GM23338 (cell line): Measurements from ENCODE around the gene RGL1. TPM values are rescaled to one million over a fixed set of nuclear protein-coding genes. Genes with fewer than 3 reads are reported as not detected.

Experiments used
- ATAC-seq: fragments of 200-7000 bp; cut with Tn5 transposase; 3 replicates; pipeline ENCODE4 v1.9.1; 2020
- DNase-seq: peaks from one replicate; pipeline ENCODE4 v3.0.0-alpha.2; 2015; ENCODE audit warnings: low spot score
- H2AFZ ChIP-seq: fragments of 200-600 bp; sonication (generic); 2 replicates; pipeline ENCODE4 v1.8.0; 2016; ENCODE audit warnings: antibody characterized with exemption, mild to moderate bottlenecking, moderate library complexity
- H3F3A ChIP-seq: fragments of 200-600 bp; sonication (generic); replicated peaks from 2 replicates; pipeline ENCODE4 v1.8.0; 2017; ENCODE audit warnings: antibody characterized with exemption, mixed run types, low read depth
- H3K27ac ChIP-seq: fragments of 200-600 bp; sonication (generic); 2 replicates; pipeline ENCODE4 v1.6.1; 2016; ENCODE audit warnings: low read depth
- H3K27me3 ChIP-seq: fragments of 200-600 bp; sonication (generic); 2 replicates; pipeline ENCODE4 v1.8.0; 2016; ENCODE audit warnings: mild to moderate bottlenecking, mixed run types, moderate library complexity; ENCODE audit not compliant: insufficient read depth
- H3K36me3 ChIP-seq: fragments of 200-600 bp; sonication (generic); 2 replicates; pipeline ENCODE4 v1.8.0; 2016; ENCODE audit warnings: mild to moderate bottlenecking; ENCODE audit not compliant: insufficient read depth
- H3K4me1 ChIP-seq: fragments of 200-600 bp; sonication (generic); 2 replicates; pipeline ENCODE4 v1.8.0; 2016; ENCODE audit warnings: mild to moderate bottlenecking, moderate library complexity; ENCODE audit not compliant: insufficient read depth
- H3K4me2 ChIP-seq: fragments of 200-600 bp; sonication (generic); 2 replicates; pipeline ENCODE4 v1.7.1; 2017; ENCODE audit warnings: mixed run types
- H3K4me3 ChIP-seq: fragments of 200-600 bp; sonication (generic); 2 replicates; pipeline ENCODE4 v1.6.1; 2016; ENCODE audit warnings: mixed run types
- H3K79me2 ChIP-seq: fragments of 200-600 bp; sonication (generic); replicated peaks from 2 replicates; pipeline ENCODE4 v1.8.0; 2017; ENCODE audit warnings: mild to moderate bottlenecking; ENCODE audit not compliant: insufficient read depth
- H3K9me2 ChIP-seq: fragments of 200-600 bp; sonication (generic); 2 replicates; pipeline ENCODE4 v1.8.0; 2017; ENCODE audit not compliant: insufficient read depth
- H4K20me1 ChIP-seq: fragments of 200-600 bp; sonication (generic); replicated peaks from 2 replicates; pipeline ENCODE4 v1.8.0; 2017; ENCODE audit warnings: mild to moderate bottlenecking; ENCODE audit not compliant: insufficient read depth
- H3K27ac Mint-ChIP-seq: 2 replicates; pipeline ENCODE4 v1.8.0; 2020; ENCODE audit warnings: inconsistent platforms, mild to moderate bottlenecking, moderate library complexity, mixed read lengths
- H3K27me3 Mint-ChIP-seq: 3 replicates; pipeline ENCODE4 v1.8.0; 2022; ENCODE audit warnings: low read depth, mild to moderate bottlenecking, moderate library complexity, mixed read lengths, inconsistent platforms; ENCODE audit not compliant: insufficient read depth, poor library complexity
- H3K36me3 Mint-ChIP-seq: 3 replicates; pipeline ENCODE4 v1.8.0; 2021; ENCODE audit warnings: low read depth, mild to moderate bottlenecking, inconsistent platforms, moderate library complexity, mixed read lengths
- H3K4me1 Mint-ChIP-seq: 3 replicates; pipeline ENCODE4 v1.8.0; 2020; ENCODE audit warnings: mild to moderate bottlenecking, inconsistent platforms, mixed read lengths
- H3K4me3 Mint-ChIP-seq: 3 replicates; pipeline ENCODE4 v1.8.0; 2021; ENCODE audit warnings: moderate library complexity, mild to moderate bottlenecking, inconsistent platforms, mixed read lengths
- H3K9me3 Mint-ChIP-seq: 3 replicates; pipeline ENCODE4 v1.8.0; 2020; ENCODE audit warnings: moderate library complexity, mild to moderate bottlenecking, inconsistent platforms, mixed read lengths
- EZH2 ChIP-seq: fragments of 200-600 bp; sonication (generic); IDR thresholded peaks from one replicate; pipeline ENCODE4 v1.8.0; 2017; ENCODE audit warnings: antibody characterized with exemption, mild to moderate bottlenecking, low read depth; ENCODE audit not compliant: unreplicated experiment
- JUNB ChIP-seq: IDR thresholded peaks from one replicate; pipeline ENCODE4 v1.6.1; 2016; ENCODE audit warnings: antibody characterized with exemption; ENCODE audit not compliant: unreplicated experiment
- NANOG ChIP-seq: IDR thresholded peaks from 2 replicates; pipeline ENCODE4 v1.6.1; 2016; ENCODE audit warnings: antibody characterized with exemption, borderline replicate concordance
- ZNF331 ChIP-seq: fragments of 250-450 bp; sonication (Bioruptor Pico); IDR thresholded peaks from 2 replicates; pipeline ENCODE4 v1.5.0; 2020; ENCODE audit warnings: low read depth, mild to moderate bottlenecking, moderate library complexity
- polyA plus RNA-seq: library from polyadenylated mRNA; unstranded; fragments of >200 nt; fragmentation: Nextera tagmentation; extraction: Ambion mirVana; gene quantifications from 2 replicates; pipeline ENCODE4 v1.2.1, GENCODE V29; 2016
- total RNA-seq: library from RNA; depleted of rRNA; stranded (reverse); fragments of >200 nt; shearing (Covaris generic); gene quantifications from 2 replicates; pipeline ENCODE4 v1.2.3, GENCODE V29; 2014
- TF ChIP-seq, protein P1 (sequence below): fragments of 250-450 bp; sonication (Bioruptor Pico); IDR thresholded peaks from 2 replicates; pipeline ENCODE4 v1.5.0; 2020; ENCODE audit warnings: mild to moderate bottlenecking, moderate library complexity
- TF ChIP-seq, protein P2 (sequence below): IDR thresholded peaks from 2 replicates; pipeline ENCODE4 v1.6.1; 2016; ENCODE audit warnings: antibody characterized with exemption

Gene RGL1
- total and polyA plus RNA-seq, 2 experiments from 2014 or later: 0.91 to 2.6 TPM

DNA sequence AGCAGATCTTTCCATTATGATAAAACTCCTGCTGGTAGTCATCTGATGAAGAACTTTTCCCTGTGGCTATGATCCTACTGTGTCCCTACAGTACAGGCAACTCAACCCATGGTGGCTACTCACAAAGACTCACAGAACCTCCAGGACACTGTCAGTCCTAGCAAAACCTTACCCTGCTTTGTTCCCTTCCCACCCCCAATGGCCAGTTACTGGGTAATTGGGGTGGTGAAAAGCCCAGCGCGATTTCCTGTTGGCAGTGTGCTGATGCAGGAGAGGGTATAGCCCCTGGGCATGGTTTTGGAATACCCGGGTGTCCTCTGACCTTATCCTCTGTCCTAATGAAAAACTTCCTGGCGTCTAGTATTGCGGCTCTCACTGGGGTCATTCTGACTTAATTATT, 533 bp upstream of the RGL1 start (continued):
- TF ChIP-seq, protein P1, sequence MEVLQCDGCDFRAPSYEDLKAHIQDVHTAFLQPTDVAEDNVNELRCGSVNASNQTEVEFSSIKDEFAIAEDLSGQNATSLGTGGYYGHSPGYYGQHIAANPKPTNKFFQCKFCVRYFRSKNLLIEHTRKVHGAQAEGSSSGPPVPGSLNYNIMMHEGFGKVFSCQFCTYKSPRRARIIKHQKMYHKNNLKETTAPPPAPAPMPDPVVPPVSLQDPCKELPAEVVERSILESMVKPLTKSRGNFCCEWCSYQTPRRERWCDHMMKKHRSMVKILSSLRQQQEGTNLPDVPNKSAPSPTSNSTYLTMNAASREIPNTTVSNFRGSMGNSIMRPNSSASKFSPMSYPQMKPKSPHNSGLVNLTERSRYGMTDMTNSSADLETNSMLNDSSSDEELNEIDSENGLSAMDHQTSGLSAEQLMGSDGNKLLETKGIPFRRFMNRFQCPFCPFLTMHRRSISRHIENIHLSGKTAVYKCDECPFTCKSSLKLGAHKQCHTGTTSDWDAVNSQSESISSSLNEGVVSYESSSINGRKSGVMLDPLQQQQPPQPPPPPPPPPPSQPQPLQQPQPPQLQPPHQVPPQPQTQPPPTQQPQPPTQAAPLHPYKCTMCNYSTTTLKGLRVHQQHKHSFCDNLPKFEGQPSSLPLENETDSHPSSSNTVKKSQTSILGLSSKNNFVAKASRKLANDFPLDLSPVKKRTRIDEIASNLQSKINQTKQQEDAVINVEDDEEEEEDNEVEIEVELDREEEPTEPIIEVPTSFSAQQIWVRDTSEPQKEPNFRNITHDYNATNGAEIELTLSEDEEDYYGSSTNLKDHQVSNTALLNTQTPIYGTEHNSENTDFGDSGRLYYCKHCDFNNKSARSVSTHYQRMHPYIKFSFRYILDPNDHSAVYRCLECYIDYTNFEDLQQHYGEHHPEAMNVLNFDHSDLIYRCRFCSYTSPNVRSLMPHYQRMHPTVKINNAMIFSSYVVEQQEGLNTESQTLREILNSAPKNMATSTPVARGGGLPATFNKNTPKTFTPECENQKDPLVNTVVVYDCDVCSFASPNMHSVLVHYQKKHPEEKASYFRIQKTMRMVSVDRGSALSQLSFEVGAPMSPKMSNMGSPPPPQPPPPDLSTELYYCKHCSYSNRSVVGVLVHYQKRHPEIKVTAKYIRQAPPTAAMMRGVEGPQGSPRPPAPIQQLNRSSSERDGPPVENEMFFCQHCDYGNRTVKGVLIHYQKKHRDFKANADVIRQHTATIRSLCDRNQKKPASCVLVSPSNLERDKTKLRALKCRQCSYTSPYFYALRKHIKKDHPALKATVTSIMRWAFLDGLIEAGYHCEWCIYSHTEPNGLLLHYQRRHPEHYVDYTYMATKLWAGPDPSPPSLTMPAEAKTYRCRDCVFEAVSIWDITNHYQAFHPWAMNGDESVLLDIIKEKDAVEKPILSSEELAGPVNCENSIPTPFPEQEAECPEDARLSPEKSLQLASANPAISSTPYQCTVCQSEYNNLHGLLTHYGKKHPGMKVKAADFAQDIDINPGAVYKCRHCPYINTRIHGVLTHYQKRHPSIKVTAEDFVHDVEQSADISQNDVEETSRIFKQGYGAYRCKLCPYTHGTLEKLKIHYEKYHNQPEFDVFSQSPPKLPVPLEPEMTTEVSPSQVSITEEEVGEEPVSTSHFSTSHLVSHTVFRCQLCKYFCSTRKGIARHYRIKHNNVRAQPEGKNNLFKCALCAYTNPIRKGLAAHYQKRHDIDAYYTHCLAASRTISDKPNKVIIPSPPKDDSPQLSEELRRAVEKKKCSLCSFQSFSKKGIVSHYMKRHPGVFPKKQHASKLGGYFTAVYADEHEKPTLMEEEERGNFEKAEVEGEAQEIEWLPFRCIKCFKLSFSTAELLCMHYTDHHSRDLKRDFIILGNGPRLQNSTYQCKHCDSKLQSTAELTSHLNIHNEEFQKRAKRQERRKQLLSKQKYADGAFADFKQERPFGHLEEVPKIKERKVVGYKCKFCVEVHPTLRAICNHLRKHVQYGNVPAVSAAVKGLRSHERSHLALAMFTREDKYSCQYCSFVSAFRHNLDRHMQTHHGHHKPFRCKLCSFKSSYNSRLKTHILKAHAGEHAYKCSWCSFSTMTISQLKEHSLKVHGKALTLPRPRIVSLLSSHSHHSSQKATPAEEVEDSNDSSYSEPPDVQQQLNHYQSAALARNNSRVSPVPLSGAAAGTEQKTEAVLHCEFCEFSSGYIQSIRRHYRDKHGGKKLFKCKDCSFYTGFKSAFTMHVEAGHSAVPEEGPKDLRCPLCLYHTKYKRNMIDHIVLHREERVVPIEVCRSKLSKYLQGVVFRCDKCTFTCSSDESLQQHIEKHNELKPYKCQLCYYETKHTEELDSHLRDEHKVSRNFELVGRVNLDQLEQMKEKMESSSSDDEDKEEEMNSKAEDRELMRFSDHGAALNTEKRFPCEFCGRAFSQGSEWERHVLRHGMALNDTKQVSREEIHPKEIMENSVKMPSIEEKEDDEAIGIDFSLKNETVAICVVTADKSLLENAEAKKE (CRISPR knock-in tag): no peak
- no peak for TF ChIP-seq EZH2
- TF ChIP-seq NANOG: no peak

DNA sequence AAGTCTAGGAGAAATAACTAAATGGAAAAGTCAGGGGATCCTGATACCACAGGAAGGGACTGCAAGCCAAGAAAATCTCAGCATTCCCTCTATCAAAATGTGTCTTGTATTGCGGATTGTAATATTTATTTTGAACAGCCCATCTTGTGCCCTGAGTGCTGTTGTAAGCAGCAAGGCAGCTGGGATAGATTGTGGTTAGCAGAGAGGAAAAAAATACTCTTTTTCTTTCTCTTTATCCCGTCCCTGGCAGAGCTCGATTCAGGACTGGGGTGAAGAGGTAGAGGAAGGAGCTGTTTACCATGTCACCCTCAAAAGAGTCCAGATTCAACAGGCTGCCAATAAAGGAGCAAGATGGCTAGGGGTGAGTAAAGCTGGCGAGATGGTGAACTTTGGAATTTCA, 1.2 kb downstream of the RGL1 start:
- peaks cover 15% of the 10 kb centered on the region for H3K27me3 Mint-ChIP-seq
- H3K4me1 ChIP-seq: peaks cover 22% of the 10 kb centered on the region
- ATAC-seq (no peak), DNase-seq (no peak)
- no peak overlapping the region for H3K27ac Mint-ChIP-seq
- H3K4me3 Mint-ChIP-seq: peak overlapping the region; percentile 86
- H3K27ac ChIP-seq: no peak overlapping the region
- 0 out of 2 replicates have a peak, but pooled peaks cover 2% of the 10 kb centered on the region for H3F3A ChIP-seq
- H3K4me2 ChIP-seq: peak overlapping the region; percentile 96
- H3K4me1 Mint-ChIP-seq: peaks cover 25% of the 10 kb centered on the region
- H2AFZ ChIP-seq: no peak overlapping the region
- no peaks in the 10 kb centered on the region for H4K20me1 ChIP-seq
- H3K9me3 Mint-ChIP-seq: peaks cover 7% of the 10 kb centered on the region; the same call in 1 of the 3 replicates
- H3K27me3 ChIP-seq: peaks cover 28% of the 10 kb centered on the region
- H3K9me2 ChIP-seq: no peaks in the 10 kb centered on the region
- H3K36me3 ChIP-seq: no peaks in the 10 kb centered on the region
- H3K36me3 Mint-ChIP-seq: no peaks in the 10 kb centered on the region
- no peaks in the 10 kb centered on the region for H3K79me2 ChIP-seq
- peak overlapping the region; percentile 87 for H3K4me3 ChIP-seq
- TF ChIP-seq JUNB (no peak), ZNF331 (no peak), EZH2 (no peak)
- TF ChIP-seq, protein P1 (CRISPR knock-in tag): no peak
- TF ChIP-seq, protein P2, sequence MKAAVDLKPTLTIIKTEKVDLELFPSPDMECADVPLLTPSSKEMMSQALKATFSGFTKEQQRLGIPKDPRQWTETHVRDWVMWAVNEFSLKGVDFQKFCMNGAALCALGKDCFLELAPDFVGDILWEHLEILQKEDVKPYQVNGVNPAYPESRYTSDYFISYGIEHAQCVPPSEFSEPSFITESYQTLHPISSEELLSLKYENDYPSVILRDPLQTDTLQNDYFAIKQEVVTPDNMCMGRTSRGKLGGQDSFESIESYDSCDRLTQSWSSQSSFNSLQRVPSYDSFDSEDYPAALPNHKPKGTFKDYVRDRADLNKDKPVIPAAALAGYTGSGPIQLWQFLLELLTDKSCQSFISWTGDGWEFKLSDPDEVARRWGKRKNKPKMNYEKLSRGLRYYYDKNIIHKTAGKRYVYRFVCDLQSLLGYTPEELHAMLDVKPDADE: no peak
